Right renal cortex interstitium (tissue), 3 donors: ENCODE data around the gene APOBEC3F. TPM values are rescaled to one million over a fixed set of nuclear protein-coding genes. Genes with fewer than 3 reads are reported as not detected.
"Not testable (repeated sequence)": the region's sequence is repeated elsewhere in the genome, so short reads cannot be mapped to it uniquely, and the experiment has no call there.

Experiments used
- DNase-seq, 3 donors: peaks; one replicate each; pipeline ENCODE4 v3.0.0-alpha.2; 2013; ENCODE audit warnings: low read depth in 3 of 3, low spot score in 2 of 3
- polyA plus RNA-seq, 3 donors: library from polyadenylated mRNA; unstranded; fragments of 120-200 nt; gene quantifications; one replicate each; pipeline ENCODE4 v1.2.1, GENCODE V29; 2013; ENCODE audit not compliant: insufficient read length in 3 of 3

APOBEC3F gene
- polyA plus RNA-seq, 3 donors: 8.1 to 8.5 (median 8.4) TPM

GRCh38 chr22:39026509-39027150 is 14.0 kb upstream of the APOBEC3F start:
- DNase-seq: no peak

- DNase-seq: no peak
Measured at GRCh38 chr22:39027717-39028116, 12.9 kb upstream of the APOBEC3F start.

- DNase-seq: no peak
Measured at GRCh38 chr22:39028281-39028680, 12.4 kb upstream of the APOBEC3F start.

- no peak for DNase-seq
Measured at GRCh38 chr22:39029227-39029626, 11.4 kb upstream of the APOBEC3F start.

GRCh38 chr22:39030705-39031104 is 10.0 kb upstream of the APOBEC3F start:
- DNase-seq: no peak

- not testable (repeated sequence) for DNase-seq
Measured at GRCh38 chr22:39031434-39032295, 9.0 kb upstream of the APOBEC3F start.

GRCh38 chr22:39037071-39037470 is 3.6 kb upstream of the APOBEC3F start:
- not testable (repeated sequence) for DNase-seq

GRCh38 chr22:39039306-39040126 is 1.1 kb upstream of the APOBEC3F start:
- DNase-seq: no peak

GRCh38 chr22:39040155-39040537 is 518 bp upstream of the APOBEC3F start:
- DNase-seq: not testable (repeated sequence)

- no peak for DNase-seq
Measured at GRCh38 chr22:39041908-39042307, 1.2 kb downstream of the APOBEC3F start.

GRCh38 chr22:39043063-39043462 is 2.4 kb downstream of the APOBEC3F start:
- not testable (repeated sequence) for DNase-seq

- DNase-seq: not testable (repeated sequence)
Measured at GRCh38 chr22:39045136-39045535, 4.5 kb downstream of the APOBEC3F start.

- DNase-seq: not testable (repeated sequence)
Measured at GRCh38 chr22:39049486-39049885, 8.8 kb downstream of the APOBEC3F start.

- not testable (repeated sequence) for DNase-seq
Measured at GRCh38 chr22:39051844-39052495, 11.3 kb downstream of the APOBEC3F start.

GRCh38 chr22:39055658-39056057 is 15.0 kb downstream of the APOBEC3F start:
- no peak for DNase-seq

- not testable (repeated sequence) for DNase-seq
Measured at GRCh38 chr22:39061290-39061689, 20.6 kb downstream of the APOBEC3F start.

- DNase-seq: not testable (repeated sequence)
Measured at GRCh38 chr22:39061951-39062350, 21.3 kb downstream of the APOBEC3F start.

GRCh38 chr22:39063904-39064303 is 23.2 kb downstream of the APOBEC3F start:
- not testable (repeated sequence) for DNase-seq

GRCh38 chr22:39066442-39067276 is 26.0 kb downstream of the APOBEC3F start:
- not testable (repeated sequence) for DNase-seq
